DND-41 (cell line): ENCODE data around the gene CDH11.

Experiments
- ATAC-seq: fragments of 200-7000 bp; cut with Tn5 transposase; 3 replicates; pipeline ENCODE4 v1.9.1; 2021; ENCODE audit warnings: low read depth; ENCODE audit not compliant: insufficient read depth
- DNase-seq: peaks from one replicate; pipeline ENCODE4 v3.0.0-alpha.2; 2020
- H2AFZ ChIP-seq: 2 replicates; pipeline ENCODE4 v1.6.0; 2012; ENCODE audit warnings: low read depth, low read length
- H3K27ac ChIP-seq: 2 replicates; pipeline ENCODE4 v1.5.1; 2012; ENCODE audit warnings: low read length, inconsistent platforms
- H3K27me3 ChIP-seq: fragments of 200-600 bp; sonication (generic); 2 replicates; pipeline ENCODE4 v1.6.0; 2012; ENCODE audit warnings: low read length, mild to moderate bottlenecking, inconsistent platforms; ENCODE audit not compliant: insufficient read depth, poor library complexity
- H3K36me3 ChIP-seq: 2 replicates; pipeline ENCODE4 v1.5.1; 2012; ENCODE audit warnings: low read length, inconsistent platforms; ENCODE audit not compliant: insufficient read depth
- H3K4me1 ChIP-seq: 2 replicates; pipeline ENCODE4 v1.5.1; 2012; ENCODE audit warnings: mild to moderate bottlenecking, low read length; ENCODE audit not compliant: insufficient read depth
- H3K4me2 ChIP-seq: 2 replicates; pipeline ENCODE4 v1.6.0; 2012; ENCODE audit warnings: mild to moderate bottlenecking, moderate library complexity, low read length, inconsistent platforms; ENCODE audit not compliant: insufficient read depth
- H3K4me3 ChIP-seq, 2 experiments: fragments of 200-600 bp in 1 of 2; shearing (Covaris generic) in 1 of 2; 2 replicates each; pipeline ENCODE4 v1.5.1; 2012 to 2016; ENCODE audit warnings: inconsistent platforms in 2 of 2, low read length in 2 of 2, mild to moderate bottlenecking in 2 of 2, low read depth in 1 of 2, moderate library complexity in 1 of 2
- H3K79me2 ChIP-seq: 2 replicates; pipeline ENCODE4 v1.6.0; 2012; ENCODE audit warnings: low read length, inconsistent platforms; ENCODE audit not compliant: insufficient read depth
- H3K9ac ChIP-seq: 2 replicates; pipeline ENCODE4 v1.6.0; 2012; ENCODE audit warnings: low read depth, mild to moderate bottlenecking, inconsistent platforms, low read length, moderate library complexity
- H3K9me3 ChIP-seq: 2 replicates; pipeline ENCODE4 v1.5.1; 2012; ENCODE audit warnings: low read length, moderate library complexity, mild to moderate bottlenecking, inconsistent platforms; ENCODE audit not compliant: insufficient read depth, severe bottlenecking
- H4K20me1 ChIP-seq: 2 replicates; pipeline ENCODE4 v1.6.0; 2012; ENCODE audit warnings: low read length; ENCODE audit not compliant: insufficient read depth
- CTCF ChIP-seq: IDR thresholded peaks from 2 replicates; pipeline ENCODE4 v1.5.1; 2012; ENCODE audit warnings: borderline replicate concordance, low read length, moderate library complexity, mild to moderate bottlenecking; ENCODE audit not compliant: poor library complexity, severe bottlenecking; ENCODE audit errors: extremely low read depth
- EZH2 ChIP-seq: IDR thresholded peaks from 3 replicates; pipeline ENCODE4 v1.6.1; 2012; ENCODE audit warnings: borderline replicate concordance, low read depth, mild to moderate bottlenecking, moderate library complexity, low read length, inconsistent platforms; ENCODE audit not compliant: severe bottlenecking

The CDH11 gene

GRCh38 chr16:64990101-64990500, 131.8 kb downstream of the CDH11 start:
- Histone ChIP-seq H2AFZ (no peak overlapping the region), H4K20me1 (no peaks in the 10 kb centered on the region), H3K9me3 (no peaks in the 10 kb centered on the region), H3K79me2 (no peaks in the 10 kb centered on the region), H3K9ac (no peak overlapping the region), H3K4me2 (no peak overlapping the region), H3K27ac (no peak overlapping the region), H3K36me3 (no peaks in the 10 kb centered on the region), H3K27me3 (no peaks in the 10 kb centered on the region), H3K4me1 (no peaks in the 10 kb centered on the region), H3K4me3 (no peak overlapping the region)
- ATAC-seq (no peak), DNase-seq (no peak)
- no peak for TF ChIP-seq EZH2
- no peak for TF ChIP-seq CTCF

GRCh38 chr16:64989050-64989449, 132.8 kb downstream of the CDH11 start:
- H3K4me2 ChIP-seq = no peak overlapping the region
- no peaks in the 10 kb centered on the region for H3K36me3 ChIP-seq
- no peak for DNase-seq
- H3K9me3 ChIP-seq = no peaks in the 10 kb centered on the region
- H4K20me1 ChIP-seq = no peaks in the 10 kb centered on the region
- TF ChIP-seq CTCF (no peak), EZH2 (no peak)
- no peaks in the 10 kb centered on the region for H3K27me3 ChIP-seq
- no peak overlapping the region for H3K4me3 ChIP-seq
- H3K9ac ChIP-seq = no peak overlapping the region
- ATAC-seq = no peak
- no peak overlapping the region for H2AFZ ChIP-seq
- H3K4me1 ChIP-seq = no peaks in the 10 kb centered on the region
- no peak overlapping the region for H3K27ac ChIP-seq
- H3K79me2 ChIP-seq = no peaks in the 10 kb centered on the region

- TF ChIP-seq CTCF (peak; percentile 35), EZH2 (no peak)
- ATAC-seq (no peak), DNase-seq (peak; percentile 5)
Observed at GRCh38 chr16:64983963-64984362, 137.9 kb downstream of the CDH11 start.

GRCh38 chr16:64983231-64983630, 138.6 kb downstream of the CDH11 start:
- H3K4me3 ChIP-seq = no peak overlapping the region
- no peaks in the 10 kb centered on the region for H3K4me1 ChIP-seq
- no peaks in the 10 kb centered on the region for H3K36me3 ChIP-seq
- H3K9ac ChIP-seq = no peak overlapping the region
- no peak for ATAC-seq
- H3K27me3 ChIP-seq = no peaks in the 10 kb centered on the region
- DNase-seq = no peak
- no peak overlapping the region for H2AFZ ChIP-seq
- H3K4me2 ChIP-seq = no peak overlapping the region
- H3K9me3 ChIP-seq = no peaks in the 10 kb centered on the region
- no peaks in the 10 kb centered on the region for H4K20me1 ChIP-seq
- no peak overlapping the region for H3K27ac ChIP-seq
- TF ChIP-seq CTCF (no peak), EZH2 (no peak)
- no peaks in the 10 kb centered on the region for H3K79me2 ChIP-seq

More at GRCh38 chr16:64983963-64984362, 137.9 kb downstream of the CDH11 start:
- Histone ChIP-seq H2AFZ (no peak overlapping the region), H3K9me3 (no peaks in the 10 kb centered on the region), H3K27me3 (no peaks in the 10 kb centered on the region), H3K4me1 (no peaks in the 10 kb centered on the region), H3K4me2 (no peak overlapping the region), H3K79me2 (no peaks in the 10 kb centered on the region), H3K36me3 (no peaks in the 10 kb centered on the region), H4K20me1 (no peaks in the 10 kb centered on the region), H3K4me3 (no peak overlapping the region), H3K27ac (no peak overlapping the region), H3K9ac (no peak overlapping the region)
